ENCODE data around the gene TNNI3K.

TNNI3K gene

GRCh38 chr1:74316302-74316701 is 81.1 kb downstream of the TNNI3K start:
- DNase-seq: no peak

GRCh38 chr1:74317663-74318062 is 82.5 kb downstream of the TNNI3K start:
- no peak for DNase-seq

GRCh38 chr1:74323937-74324473 is 88.8 kb downstream of the TNNI3K start:
- no peak for DNase-seq

GRCh38 chr1:74324684-74325448 is 89.7 kb downstream of the TNNI3K start:
- DNase-seq: no peak

GRCh38 chr1:74328851-74329250 is 93.7 kb downstream of the TNNI3K start:
- DNase-seq: no peak

- no peak for DNase-seq
These were observed 98.1 kb downstream of the TNNI3K start for GRCh38 chr1:74333244-74333643.

GRCh38 chr1:74334147-74334546 is 99.0 kb downstream of the TNNI3K start:
- no peak for DNase-seq

- DNase-seq: no peak
These were observed 105.5 kb downstream of the TNNI3K start for GRCh38 chr1:74340656-74341055.

- no peak for DNase-seq
These were observed 106.6 kb downstream of the TNNI3K start for GRCh38 chr1:74341702-74342339.

GRCh38 chr1:74343216-74343615 is 108.0 kb downstream of the TNNI3K start:
- no peak for DNase-seq

GRCh38 chr1:74344387-74344786 is 109.2 kb downstream of the TNNI3K start:
- DNase-seq: no peak

- DNase-seq: no peak
These were observed 121.3 kb downstream of the TNNI3K start for GRCh38 chr1:74356493-74356892.

GRCh38 chr1:74357150-74357549 is 122.0 kb downstream of the TNNI3K start:
- DNase-seq: no peak

- no peak for DNase-seq
These were observed 122.6 kb downstream of the TNNI3K start for GRCh38 chr1:74357756-74358155.

GRCh38 chr1:74362691-74363090 is 127.5 kb downstream of the TNNI3K start:
- no peak for DNase-seq

GRCh38 chr1:74363220-74363619 is 128.0 kb downstream of the TNNI3K start:
- no peak for DNase-seq

- no peak for DNase-seq
These were observed 132.1 kb downstream of the TNNI3K start for GRCh38 chr1:74367175-74367813.

- DNase-seq: no peak
These were observed 133.1 kb downstream of the TNNI3K start for GRCh38 chr1:74368335-74368734.

GRCh38 chr1:74375376-74375775 is 140.2 kb downstream of the TNNI3K start:
- no peak for DNase-seq

GRCh38 chr1:74380252-74380651 is 145.1 kb downstream of the TNNI3K start:
- DNase-seq: no peak

- no peak for DNase-seq
These were observed 153.7 kb downstream of the TNNI3K start for GRCh38 chr1:74388855-74389254.

- no peak for DNase-seq
These were observed 157.0 kb downstream of the TNNI3K start for GRCh38 chr1:74392186-74392585.

- no peak for DNase-seq
These were observed 157.7 kb downstream of the TNNI3K start for GRCh38 chr1:74392840-74393239.

GRCh38 chr1:74395571-74395970 is 160.4 kb downstream of the TNNI3K start:
- no peak for DNase-seq
